Astrocyte (in vitro differentiated cells and primary cell): Measurements from ENCODE around the gene C1QTNF12.

Experiments
- CTCF ChIP-seq: IDR thresholded peaks from 2 replicates; pipeline ENCODE4 v1.5.1; 2011; ENCODE audit warnings: low read depth, mild to moderate bottlenecking, inconsistent platforms, low read length, moderate library complexity; ENCODE audit not compliant: insufficient read depth
- EZH2 ChIP-seq: IDR thresholded peaks from 2 replicates; pipeline ENCODE4 v1.6.1; 2012; ENCODE audit warnings: mild to moderate bottlenecking, low read length, inconsistent platforms; ENCODE audit not compliant: insufficient read depth

GRCh38 chr1:1194723-1195122 lies 51.8 kb downstream of the C1QTNF12 start:
- no peak for TF ChIP-seq CTCF
- no peak for TF ChIP-seq EZH2
